IMR-90 (cell line): ENCODE measurements around the gene PPIL6. TPM values are rescaled to one million over a fixed set of nuclear protein-coding genes. Genes with fewer than 3 reads are reported as not detected.

Experiments
- ATAC-seq: fragments of 200-7000 bp; cut with Tn5 transposase; 2 replicates; pipeline ENCODE4 v1.9.1; 2020; ENCODE audit warnings: low read depth, mild to moderate bottlenecking, moderate library complexity
- BruUV-seq: library from RNA; stranded (reverse); fragments of 400-500 nt; replicated peaks from 2 replicates; lab custom pipeline; 2021; lab: Mats Ljungman, UMichigan
- CTCF ChIA-PET: fragments of 300-600 bp; formaldehyde crosslinking; extraction: SDS; loops from one replicate; lab custom pipeline; 2021; ENCODE audit warnings: antibody characterized with exemption; lab: Yijun Ruan, JAX
- POLR2A ChIA-PET: fragments of 300-600 bp; sonication (Branson Sonifier 250); formaldehyde crosslinking; loops from one replicate; lab custom pipeline; 2022; ENCODE audit warnings: antibody characterized with exemption; ENCODE audit not compliant: unreplicated experiment; lab: Charles Lee
- DNase-seq: peaks from one replicate; pipeline ENCODE4 v3.0.0; 2013
- H2AFZ ChIP-seq: replicated peaks from 2 replicates; pipeline ENCODE3; 2013; ENCODE audit warnings: low read length, mild to moderate bottlenecking; ENCODE audit not compliant: poor library complexity
- H2AK5ac ChIP-seq: 2 replicates; pipeline ENCODE4 v1.6.1; 2013; ENCODE audit warnings: low read depth, low read length, inconsistent platforms
- H2AK9ac ChIP-seq: replicated peaks from 2 replicates; pipeline ENCODE3; 2013; ENCODE audit warnings: mild to moderate bottlenecking, low read depth, low read length, moderate library complexity; ENCODE audit not compliant: poor library complexity
- H2BK120ac ChIP-seq: 2 replicates; pipeline ENCODE4 v1.6.1; 2013; ENCODE audit warnings: low read depth, low read length, inconsistent platforms
- H2BK15ac ChIP-seq: 3 replicates; pipeline ENCODE4 v1.6.1; 2013; ENCODE audit warnings: low read depth, low read length, inconsistent platforms
- H2BK20ac ChIP-seq: 2 replicates; pipeline ENCODE4 v1.6.1; 2013; ENCODE audit warnings: low read depth, mild to moderate bottlenecking, inconsistent platforms, low read length, moderate library complexity
- H2BK5ac ChIP-seq: 2 replicates; pipeline ENCODE4 v1.6.1; 2013; ENCODE audit warnings: mild to moderate bottlenecking, low read depth, low read length, inconsistent platforms; ENCODE audit not compliant: poor library complexity, severe bottlenecking
- H3K14ac ChIP-seq: replicated peaks from 2 replicates; pipeline ENCODE4 v1.6.1; 2013; ENCODE audit warnings: low read depth, low read length, inconsistent platforms
- H3K18ac ChIP-seq: 2 replicates; pipeline ENCODE4 v1.6.1; 2013; ENCODE audit warnings: low read depth, low read length, control low read depth
- H3K23ac ChIP-seq: 2 replicates; pipeline ENCODE4 v1.6.1; 2013; ENCODE audit warnings: low read depth, low read length, inconsistent platforms
- H3K27ac ChIP-seq: 2 replicates; pipeline ENCODE4 v1.5.1; 2013; ENCODE audit warnings: mild to moderate bottlenecking, control low read depth, low read length; ENCODE audit not compliant: insufficient read depth
- H3K27me3 ChIP-seq: 2 replicates; pipeline ENCODE4 v1.6.1; 2013; ENCODE audit warnings: low read length; ENCODE audit not compliant: control insufficient read depth, insufficient read depth
- H3K36me3 ChIP-seq: 2 replicates; pipeline ENCODE4 v1.6.1; 2013; ENCODE audit warnings: low read length, mixed read lengths; ENCODE audit not compliant: control insufficient read depth, insufficient read depth
- H3K4ac ChIP-seq: 2 replicates; pipeline ENCODE4 v1.6.1; 2013; ENCODE audit warnings: low read depth, low read length, inconsistent platforms
- H3K4me1 ChIP-seq: 2 replicates; pipeline ENCODE4 v1.6.1; 2013; ENCODE audit warnings: low read length, mixed read lengths; ENCODE audit not compliant: control insufficient read depth, insufficient read depth
- H3K4me2 ChIP-seq: 2 replicates; pipeline ENCODE4 v1.6.1; 2013; ENCODE audit warnings: low read depth, mild to moderate bottlenecking, control low read depth, low read length, moderate library complexity
- H3K4me3 ChIP-seq: 2 replicates; pipeline ENCODE4 v1.5.1; 2013; ENCODE audit warnings: low read depth, mild to moderate bottlenecking, control low read depth, low read length, moderate library complexity; ENCODE audit not compliant: insufficient read depth
- H3K56ac ChIP-seq: 2 replicates; pipeline ENCODE4 v1.6.1; 2013; ENCODE audit warnings: low read length, inconsistent platforms; ENCODE audit not compliant: insufficient read depth; ENCODE audit errors: extremely low read depth
- H3K79me1 ChIP-seq, 2 experiments: 2 replicates each; pipeline ENCODE4 v1.6.1; 2013; ENCODE audit warnings: low read length in 2 of 2, inconsistent platforms in 1 of 2, low read depth in 1 of 2
- H3K9ac ChIP-seq: 2 replicates; pipeline ENCODE4 v1.6.1; 2013; ENCODE audit warnings: low read depth, low read length, control low read depth
- H3K9me1 ChIP-seq: 2 replicates; pipeline ENCODE4 v1.6.1; 2013; ENCODE audit warnings: low read length, inconsistent platforms; ENCODE audit not compliant: insufficient read depth
- H3K9me3 ChIP-seq: 2 replicates; pipeline ENCODE4 v1.6.1; 2013; ENCODE audit warnings: low read length; ENCODE audit not compliant: control insufficient read depth, insufficient read depth
- H4K20me1 ChIP-seq: 2 replicates; pipeline ENCODE4 v1.6.1; 2013; ENCODE audit warnings: low read length, inconsistent platforms; ENCODE audit not compliant: insufficient read depth
- H4K5ac ChIP-seq: 2 replicates; pipeline ENCODE4 v1.6.1; 2013; ENCODE audit warnings: mild to moderate bottlenecking, low read depth, low read length, control low read depth
- H4K8ac ChIP-seq, 2 experiments: 2 replicates each; pipeline ENCODE4 v1.6.1; 2013; ENCODE audit warnings: low read depth in 2 of 2, low read length in 2 of 2, control low read depth in 1 of 2, inconsistent platforms in 1 of 2
- H4K91ac ChIP-seq: 2 replicates; pipeline ENCODE4 v1.6.1; 2013; ENCODE audit warnings: low read depth, low read length, inconsistent platforms; ENCODE audit not compliant: insufficient read depth
- FOS ChIP-seq: fragments of 150-350 bp; IDR thresholded peaks from 2 replicates; pipeline ENCODE4 v1.6.1; 2016; ENCODE audit warnings: low read depth, low read length
- WGBS, 2 experiments: methylation state at CpG; one replicate each; pipeline versions ENCODE4 v1.1.5 to v1.1.7; 2013; ENCODE audit warnings: missing lambda C conversion rate in 2 of 2; ENCODE audit not compliant: insufficient read length in 1 of 2; ENCODE audit errors: extremely low coverage in 2 of 2; 5-methylcytosine and 5-hydroxymethylcytosine counted together
- dilution Hi-C: fragments of 300-500 bp; cut with HindIII; formaldehyde crosslinking; loops from one replicate; pipeline ENCODE4 v1.14.3; 2018; ENCODE audit warnings: low sequenced_read_pairs; ENCODE audit not compliant: unreplicated experiment
- in situ Hi-C: fragments of 300-500 bp; cut with MboI; formaldehyde crosslinking; loops from 3 replicates; pipeline ENCODE4 v1.14.3; 2019; ENCODE audit warnings: low sequenced_read_pairs, inconsistent platforms, mixed read lengths
- intact Hi-C: fragments of 100-400 bp; cut with micrococcal nuclease; formaldehyde crosslinking; loops from 2 replicates; pipeline ENCODE4 v1.10.0; 2022
- polyA plus RNA-seq, 3 experiments: library from polyadenylated mRNA; depleted of rRNA; stranded (reverse); fragments of >200 nt; gene quantifications; 2 replicates each; pipeline ENCODE4 v1.2.3, GENCODE V29; 2012; ENCODE audit warnings: low replicate concordance in 1 of 3
- total RNA-seq: library from RNA; depleted of rRNA; stranded (reverse); fragments of >200 nt; gene quantifications from 2 replicates; pipeline ENCODE4 v1.2.3, GENCODE V29; 2012
- TF ChIP-seq, protein P1 (sequence below): fragments of 150-350 bp; IDR thresholded peaks from 2 replicates; pipeline ENCODE4 v1.6.1; 2016; ENCODE audit warnings: low read depth, mild to moderate bottlenecking, low read length, moderate library complexity, borderline replicate concordance

Gene PPIL6
- total and polyA plus RNA-seq, 2 of the 4 experiments (the other 2 are of a cell fraction) = 0.15 to 0.18 TPM

DNA sequence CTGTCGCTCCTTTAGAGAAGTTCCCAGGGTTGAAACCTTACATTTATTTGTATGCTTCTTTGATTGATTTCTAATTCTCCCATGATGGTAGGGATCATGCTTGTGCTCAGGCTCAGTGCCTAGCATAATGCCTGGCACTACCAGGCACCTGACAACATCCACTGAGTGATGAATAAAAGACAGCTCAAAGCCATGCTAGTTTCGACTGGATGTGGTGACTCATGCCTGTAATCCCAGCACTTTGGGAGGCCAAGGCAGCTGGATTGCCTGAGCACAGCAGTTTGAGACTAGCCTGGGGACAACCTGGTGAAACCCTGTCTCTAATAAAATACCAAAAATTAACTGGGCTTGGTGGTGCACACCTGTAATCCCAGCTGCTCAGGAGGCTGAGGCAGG lies 46.5 kb downstream of the PPIL6 start:
- Histone ChIP-seq H4K20me1 (no peaks in the 10 kb centered on the region), H2AK9ac (no peak overlapping the region), H3K36me3 (no peaks in the 10 kb centered on the region), H3K23ac (no peak overlapping the region), H3K27ac (no peak overlapping the region), H2AFZ (no peak overlapping the region), H3K4me3 (no peak overlapping the region), H3K56ac (no peak overlapping the region), H4K5ac (no peak overlapping the region), H2BK15ac (no peak overlapping the region), H4K91ac (no peak overlapping the region), H3K9me3 (no peaks in the 10 kb centered on the region), H3K9ac (no peak overlapping the region), H3K4ac (no peak overlapping the region), H3K27me3 (peaks cover 15% of the 10 kb centered on the region), H2BK120ac (no peak overlapping the region), H3K79me1 (no peaks in the 10 kb centered on the region), H2BK20ac (no peak overlapping the region), H3K4me2 (no peak overlapping the region), H3K9me1 (no peaks in the 10 kb centered on the region), H2AK5ac (no peak overlapping the region), H3K14ac (no peak overlapping the region), H3K4me1 (no peaks in the 10 kb centered on the region), H3K18ac (no peak overlapping the region), H2BK5ac (no peak overlapping the region), H4K8ac (no peak overlapping the region)
- intact Hi-C loops = no loop called here
- POLR2A ChIA-PET = no interaction called here
- no CpG with 5 or more reads among the region's 2 CpGs for WGBS, 2 experiments
- TF ChIP-seq, protein P1, sequence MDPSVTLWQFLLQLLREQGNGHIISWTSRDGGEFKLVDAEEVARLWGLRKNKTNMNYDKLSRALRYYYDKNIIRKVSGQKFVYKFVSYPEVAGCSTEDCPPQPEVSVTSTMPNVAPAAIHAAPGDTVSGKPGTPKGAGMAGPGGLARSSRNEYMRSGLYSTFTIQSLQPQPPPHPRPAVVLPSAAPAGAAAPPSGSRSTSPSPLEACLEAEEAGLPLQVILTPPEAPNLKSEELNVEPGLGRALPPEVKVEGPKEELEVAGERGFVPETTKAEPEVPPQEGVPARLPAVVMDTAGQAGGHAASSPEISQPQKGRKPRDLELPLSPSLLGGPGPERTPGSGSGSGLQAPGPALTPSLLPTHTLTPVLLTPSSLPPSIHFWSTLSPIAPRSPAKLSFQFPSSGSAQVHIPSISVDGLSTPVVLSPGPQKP = no peak
- TF ChIP-seq FOS = peak; percentile 29; the same call in 1 of the 2 replicates
- peak; percentile 22 for DNase-seq
- BruUV-seq = no TSS peak
- CTCF ChIA-PET = interaction anchor here (0.7 to 0.8 kb wide), 2 partner anchors 13 to 18 kb away, joined by 3 read pairs; no protein-coding TSS in a partner anchor
- peak; percentile 47; the same call in 1 of the 2 replicates for ATAC-seq
- dilution Hi-C loops = no loop called here
- in situ Hi-C loops = loop anchor here (25.0 kb wide), 2 partner anchors 207 to 857 kb away; no protein-coding TSS in a partner anchor
